GM21825 (cell line): ENCODE results near the gene CIDEB.
"Not testable (repeated sequence)": the region's sequence is repeated elsewhere in the genome, so short reads cannot be mapped to it uniquely, and the experiment has no call there.

Experiments used
- ATAC-seq: cut with Tn5 transposase; IDR thresholded peaks from one replicate; pipeline ENCODE4 v1.9.1; 2021; ENCODE audit warnings: mild to moderate bottlenecking, moderate library complexity; ENCODE audit not compliant: unreplicated experiment

The CIDEB gene

DNA sequence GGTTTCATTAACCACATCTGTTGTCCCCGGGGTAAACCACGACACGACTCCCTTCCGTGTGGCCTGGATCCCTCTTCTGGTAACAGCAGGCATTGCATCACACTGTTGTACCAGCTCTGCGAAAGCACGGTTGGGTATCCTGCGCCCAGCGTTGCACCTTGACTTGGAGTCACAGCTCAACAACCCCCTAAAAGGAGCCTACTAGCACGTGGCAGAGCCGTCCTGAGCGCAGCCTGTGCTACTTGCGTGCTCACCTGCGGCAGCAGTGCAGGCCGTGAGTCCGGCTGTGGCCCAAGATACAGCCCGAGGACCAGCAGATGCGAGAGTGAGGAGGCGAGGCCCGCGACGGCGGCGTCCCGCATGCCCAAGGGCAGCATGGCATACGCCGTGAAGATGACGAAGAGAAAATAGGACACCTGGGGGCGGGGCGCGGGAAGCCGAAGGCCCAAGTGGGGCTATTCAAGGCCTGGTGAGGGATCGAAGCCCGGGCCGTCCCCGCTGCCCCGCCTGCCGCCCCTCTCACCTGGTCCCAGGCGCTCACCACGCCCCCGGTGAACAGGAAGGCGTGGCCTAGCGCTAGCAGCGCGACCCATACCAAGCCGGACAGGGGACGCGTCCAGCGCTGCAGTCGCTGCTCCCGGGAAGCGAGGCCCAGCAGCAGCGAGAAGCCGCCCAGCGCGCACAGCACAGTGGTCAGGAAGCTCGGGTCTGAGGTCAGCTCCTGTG is 24.7 kb upstream of the CIDEB start:
- ATAC-seq: peak; percentile 82

DNA sequence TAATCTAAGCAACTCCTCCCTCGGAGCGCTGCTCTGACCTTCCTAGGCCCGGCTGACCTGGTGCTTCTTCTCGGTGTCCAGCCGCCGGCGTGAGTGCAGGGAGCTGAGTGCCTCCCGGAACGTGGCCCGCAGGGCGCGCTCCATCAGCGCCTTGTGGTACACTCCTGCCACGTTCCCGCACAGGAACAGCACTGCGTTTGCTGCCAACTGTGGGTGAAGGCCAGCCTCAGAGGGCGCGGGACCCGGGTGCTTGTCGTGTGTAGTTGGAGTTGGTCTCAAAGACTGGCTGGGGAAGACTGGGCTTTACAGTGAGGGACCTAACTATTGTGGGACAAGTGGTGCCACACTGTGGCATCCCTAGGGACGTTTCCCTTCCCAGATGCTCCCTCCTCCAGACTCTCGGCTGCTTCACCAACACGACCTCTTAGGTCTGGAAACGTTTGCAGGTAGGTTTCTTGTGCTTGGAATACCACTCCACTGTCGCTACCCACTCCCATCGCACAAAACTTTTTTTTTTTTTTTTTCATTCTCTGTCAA is 24.0 kb upstream of the CIDEB start:
- ATAC-seq: no peak

DNA sequence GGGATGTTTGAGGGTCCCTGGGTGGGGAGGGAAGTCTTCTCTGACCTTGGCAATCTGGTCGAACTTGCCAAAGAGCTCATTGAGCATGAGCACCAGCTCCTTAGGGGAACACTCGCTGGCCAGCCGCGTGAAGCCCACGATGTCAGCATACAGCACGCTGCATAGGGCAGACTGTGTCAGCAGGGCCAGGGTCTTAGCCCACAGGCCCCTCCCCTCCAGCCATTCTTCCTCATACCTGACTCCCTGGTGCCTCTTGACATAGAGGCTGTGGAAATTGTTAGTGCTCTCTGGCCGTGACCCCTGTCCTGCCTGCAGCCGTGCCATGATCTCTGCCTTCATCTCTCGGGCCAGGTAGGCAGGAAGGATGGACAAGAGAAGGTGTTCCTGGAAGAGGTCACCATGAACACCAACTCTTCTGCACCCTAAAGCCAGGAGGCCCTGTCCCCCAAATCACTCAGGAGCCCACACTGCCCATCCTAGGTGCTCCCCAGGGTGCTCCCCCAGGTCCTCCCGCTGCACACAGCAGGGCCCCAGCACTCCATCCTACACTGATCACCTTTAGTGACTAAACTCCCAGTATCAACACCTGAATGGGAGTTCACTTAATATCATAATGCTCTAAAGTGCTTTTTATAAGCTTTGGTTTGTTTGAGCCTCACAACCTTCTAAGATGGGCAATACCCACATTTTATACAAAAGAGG is 23.3 kb upstream of the CIDEB start:
- ATAC-seq: no peak

DNA sequence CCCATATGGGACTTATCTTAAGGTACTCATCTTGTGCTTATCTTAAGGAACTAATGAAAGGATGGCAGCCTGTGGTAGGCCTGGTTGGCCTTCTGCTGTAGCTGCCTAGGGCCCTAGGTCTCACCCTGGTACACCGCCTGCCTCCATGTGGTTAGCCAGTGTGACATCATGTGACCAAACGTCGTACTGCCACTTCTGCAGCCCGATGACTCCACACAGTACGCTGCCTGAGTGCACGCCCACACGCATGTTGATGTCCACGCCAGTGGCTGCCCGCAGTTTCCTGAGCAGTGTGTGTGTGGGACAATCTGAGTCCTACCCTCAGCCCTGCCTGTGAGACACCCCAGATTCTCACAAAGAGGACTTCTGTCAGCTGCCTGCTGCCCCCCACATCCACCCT is 22.0 kb upstream of the CIDEB start:
- ATAC-seq: no peak

DNA sequence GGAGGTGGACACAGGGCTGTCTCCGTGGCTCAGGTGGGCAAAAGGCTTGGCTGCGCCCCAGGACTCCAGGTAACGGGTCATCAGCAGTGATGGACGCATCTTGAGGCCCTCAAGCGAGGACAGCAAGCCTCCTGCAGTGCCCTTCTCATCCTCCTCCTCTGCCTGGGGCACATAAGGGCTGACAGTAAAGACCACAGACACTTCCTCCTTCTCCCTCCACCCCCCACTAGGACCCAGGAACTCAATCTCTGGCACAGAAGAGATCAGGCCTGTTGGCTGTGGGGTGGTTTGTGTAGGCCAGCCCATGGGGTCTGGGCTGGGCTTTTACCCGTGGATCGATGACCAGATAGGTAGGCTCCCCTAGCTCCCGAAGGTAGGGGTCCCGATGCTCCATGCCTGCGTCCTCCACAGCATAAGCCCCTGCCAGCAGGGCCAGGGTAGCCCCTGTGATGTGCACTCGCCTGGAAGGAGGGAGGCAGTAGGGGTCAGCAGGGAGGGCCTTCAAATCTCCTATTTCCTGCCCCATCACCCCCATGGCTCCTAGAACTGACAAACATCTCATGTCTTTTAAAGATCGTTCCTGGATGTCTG is 21.4 kb upstream of the CIDEB start:
- no peak for ATAC-seq

DNA sequence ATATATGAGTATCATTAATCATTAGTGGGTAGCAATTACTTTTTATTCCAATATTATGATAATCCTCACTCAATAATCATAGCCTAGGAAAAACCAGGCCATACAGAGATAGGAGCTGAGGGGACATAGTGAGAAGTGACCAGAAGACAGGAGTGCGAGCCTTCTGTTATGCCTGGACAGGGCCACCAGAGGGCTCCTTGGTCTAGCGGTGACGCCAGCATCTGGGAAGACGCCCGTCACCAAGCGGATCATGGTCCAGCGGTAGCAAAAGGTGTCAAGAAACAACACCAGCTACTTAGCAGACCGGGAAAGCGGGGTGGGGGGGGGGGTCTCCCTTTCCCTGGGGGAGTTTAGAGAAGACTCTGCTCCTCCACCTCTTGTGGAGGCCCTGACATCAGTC is 20.1 kb upstream of the CIDEB start:
- ATAC-seq: not testable (repeated sequence)

DNA sequence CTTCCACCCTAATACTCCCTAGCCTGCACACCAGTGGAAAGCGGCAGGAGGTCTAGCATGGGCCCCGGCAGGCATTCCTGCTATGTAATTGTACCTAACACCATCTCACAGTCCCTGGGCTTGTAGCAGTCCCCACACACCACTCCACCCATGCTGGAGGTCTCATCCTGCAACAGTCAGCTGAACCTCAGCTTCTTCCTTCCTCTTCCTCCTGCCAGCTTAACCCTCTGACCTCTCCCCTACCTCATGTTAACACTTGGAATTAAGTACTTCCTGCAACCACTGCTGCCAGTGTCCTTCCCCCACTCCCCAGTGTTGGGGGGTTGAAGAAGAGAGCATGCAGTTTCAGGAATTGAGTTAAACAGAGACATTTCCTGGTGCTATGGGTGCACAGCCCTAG is 19.5 kb upstream of the CIDEB start:
- ATAC-seq: no peak

DNA sequence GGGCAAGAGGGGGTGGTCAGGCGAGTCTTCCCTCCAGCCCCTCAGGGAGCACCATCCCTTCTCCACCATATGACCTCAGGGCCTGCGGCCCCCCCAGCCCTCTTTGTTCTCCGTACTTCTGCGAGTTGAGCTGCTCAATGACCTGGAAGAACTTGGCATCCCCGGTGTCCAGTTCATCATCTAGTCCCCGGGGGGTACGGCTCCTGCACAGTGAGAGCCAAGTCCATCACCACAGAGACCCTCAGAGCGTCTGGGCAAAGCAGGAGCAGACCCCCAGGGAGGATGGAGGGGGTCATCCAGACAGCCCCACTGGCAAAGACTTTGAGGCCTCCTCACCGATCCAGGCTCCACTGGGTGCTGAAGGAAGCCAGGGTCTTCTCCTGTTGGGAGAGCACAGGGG is 18.2 kb upstream of the CIDEB start:
- ATAC-seq: no peak

DNA sequence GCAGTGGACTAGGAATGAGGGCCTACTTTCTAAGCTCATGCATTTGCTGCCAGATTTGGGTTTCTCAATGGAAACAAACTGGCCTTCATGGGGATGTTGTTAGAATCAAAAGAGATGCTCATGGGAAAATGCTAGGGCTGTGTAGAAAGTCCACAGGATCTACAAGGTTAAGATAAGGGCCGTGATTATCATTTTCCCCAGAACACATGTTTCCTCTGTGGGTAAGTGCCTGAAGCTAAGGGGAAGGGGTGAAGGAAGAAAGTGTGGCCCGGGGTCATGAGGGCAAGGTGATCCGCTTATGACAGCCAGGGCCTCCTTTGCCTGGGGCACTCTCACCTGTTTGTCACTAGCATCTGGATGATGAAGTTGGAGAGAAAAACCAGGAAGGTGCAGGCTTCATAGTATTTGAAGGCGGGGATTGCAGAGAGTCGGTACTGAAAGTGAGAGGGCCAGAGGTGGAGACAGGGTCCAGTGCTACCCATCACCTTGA is 17.3 kb upstream of the CIDEB start:
- no peak for ATAC-seq

DNA sequence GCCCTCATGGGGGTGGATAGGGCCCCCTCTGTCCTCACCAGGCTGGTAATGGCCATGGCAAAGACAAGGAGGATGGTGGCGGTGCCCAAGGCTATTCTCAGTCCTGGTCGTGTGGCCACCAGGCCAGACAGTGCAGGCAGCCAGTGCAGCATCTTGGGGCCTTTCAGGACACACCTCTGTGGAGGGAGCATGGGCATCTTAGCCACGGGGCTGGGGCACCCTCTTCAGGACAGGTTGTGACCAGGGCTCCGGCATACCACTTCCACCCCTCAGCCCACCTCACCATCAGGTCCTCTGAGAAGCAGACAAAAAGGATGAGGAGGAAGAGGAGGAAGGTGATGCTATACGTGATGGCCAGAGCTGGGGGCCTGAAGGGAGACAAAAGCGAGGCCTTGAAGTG is 16.2 kb upstream of the CIDEB start:
- no peak for ATAC-seq

DNA sequence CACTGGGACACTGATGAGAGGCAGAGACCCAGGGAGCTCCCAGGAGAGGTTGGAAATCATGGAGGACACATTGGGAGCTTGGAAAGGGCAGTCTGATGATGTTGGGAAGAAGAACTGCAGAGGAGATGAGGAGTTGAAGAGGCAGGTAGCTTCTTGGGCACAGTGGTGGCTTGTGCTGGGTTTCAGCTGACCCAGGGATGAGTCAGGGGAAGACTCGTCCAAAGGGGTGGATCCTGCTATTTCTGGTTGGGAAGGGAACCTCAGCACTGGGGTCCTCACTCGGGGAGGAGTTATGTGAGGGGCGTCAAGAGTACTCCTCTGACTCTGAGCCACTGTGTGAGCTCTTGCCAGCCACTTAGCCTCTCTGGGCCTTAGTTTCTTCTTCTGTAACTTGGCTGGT is 15.6 kb upstream of the CIDEB start:
- no peak for ATAC-seq

DNA sequence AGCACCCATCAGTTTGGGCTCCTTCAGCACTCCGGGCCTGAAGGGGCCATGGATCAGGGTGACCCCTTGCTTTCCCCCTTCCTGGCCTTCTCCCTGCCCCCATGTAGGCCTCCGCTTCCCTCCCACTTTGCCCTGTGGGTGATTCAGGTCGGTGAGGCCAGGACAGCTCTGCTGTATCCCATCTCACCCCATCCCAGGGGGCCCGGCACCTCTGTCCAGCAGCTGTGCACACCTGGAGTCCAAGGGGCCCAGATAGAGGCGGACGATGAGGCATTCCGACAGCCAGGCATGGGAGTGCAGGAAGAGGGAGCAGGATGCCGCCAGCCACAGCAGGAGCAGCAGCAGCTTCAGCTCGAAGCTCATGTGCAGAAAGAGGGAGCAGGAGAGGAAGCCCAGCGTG is 14.9 kb upstream of the CIDEB start:
- ATAC-seq: no peak

DNA sequence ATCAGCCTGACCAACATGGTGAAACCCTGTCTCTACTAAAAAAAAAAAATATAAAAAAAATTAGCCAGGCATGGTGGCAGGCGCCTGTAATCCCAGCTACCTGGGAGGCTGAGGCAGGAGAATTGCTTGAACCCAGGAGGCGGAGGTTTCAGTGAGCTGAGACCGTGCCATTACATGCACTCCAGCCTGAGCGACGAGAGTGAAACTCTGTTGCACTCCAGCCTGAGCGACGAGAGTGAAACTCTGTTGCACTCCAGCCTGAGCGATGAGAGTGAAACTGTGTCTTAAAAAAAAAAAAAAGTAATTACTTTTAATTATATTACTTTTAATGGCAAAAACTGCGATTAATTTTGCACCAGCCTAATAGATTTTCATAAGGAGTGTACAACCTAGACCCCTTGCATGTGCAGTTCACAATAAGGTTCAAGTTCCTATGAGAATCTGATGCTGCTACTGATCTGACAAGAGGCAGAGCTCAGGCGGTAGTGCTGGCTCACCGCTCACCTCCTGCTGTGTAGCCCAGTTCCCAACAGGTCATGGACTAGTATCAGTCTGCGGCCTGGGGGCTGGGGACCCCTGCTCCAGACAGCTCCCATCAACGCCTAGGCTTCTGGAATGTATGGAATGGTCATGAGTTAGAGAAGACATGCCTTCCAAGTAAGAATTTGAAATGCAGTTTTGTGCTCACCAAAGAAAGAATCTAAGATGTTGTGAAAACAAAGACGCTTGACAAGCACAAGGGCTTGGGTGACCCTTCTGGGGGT is 13.6 kb upstream of the CIDEB start:
- ATAC-seq: no peak

DNA sequence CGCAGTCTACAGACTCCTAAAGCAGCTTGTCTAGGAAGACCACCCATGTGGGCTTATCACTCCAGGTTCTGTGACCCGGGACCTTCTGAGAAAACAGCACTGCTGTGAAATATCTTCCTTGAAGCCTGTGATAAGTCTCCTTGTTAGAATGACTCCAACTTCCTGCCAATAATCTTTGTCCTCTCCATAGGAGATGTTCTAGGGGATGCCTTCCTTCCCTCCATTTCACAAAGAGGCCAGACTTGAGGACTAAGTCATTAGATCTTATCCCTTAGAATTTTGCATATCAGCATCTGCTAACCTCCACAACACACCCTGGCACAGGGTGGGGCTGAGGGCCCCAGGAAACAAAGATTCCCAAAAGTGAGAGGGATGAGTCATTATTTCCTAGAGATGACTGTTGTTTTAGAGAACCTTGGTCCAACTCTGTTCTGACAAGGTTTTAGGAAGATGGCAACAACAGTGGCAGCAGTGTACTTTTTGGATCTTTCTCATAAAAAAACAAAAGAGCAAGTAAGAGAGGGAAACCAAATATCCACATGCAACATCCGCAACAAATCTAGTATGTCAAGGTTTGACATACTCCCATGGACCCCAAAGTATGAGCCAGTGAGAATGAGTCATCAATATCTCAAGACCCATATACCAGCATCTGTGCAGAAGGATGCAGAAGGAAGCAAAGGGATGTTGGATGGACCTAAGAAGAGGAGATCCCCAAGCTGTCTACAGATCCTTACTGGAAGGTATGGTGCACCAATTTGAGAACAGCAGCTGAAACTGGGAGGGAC is 9.6 kb upstream of the CIDEB start:
- ATAC-seq: no peak

DNA sequence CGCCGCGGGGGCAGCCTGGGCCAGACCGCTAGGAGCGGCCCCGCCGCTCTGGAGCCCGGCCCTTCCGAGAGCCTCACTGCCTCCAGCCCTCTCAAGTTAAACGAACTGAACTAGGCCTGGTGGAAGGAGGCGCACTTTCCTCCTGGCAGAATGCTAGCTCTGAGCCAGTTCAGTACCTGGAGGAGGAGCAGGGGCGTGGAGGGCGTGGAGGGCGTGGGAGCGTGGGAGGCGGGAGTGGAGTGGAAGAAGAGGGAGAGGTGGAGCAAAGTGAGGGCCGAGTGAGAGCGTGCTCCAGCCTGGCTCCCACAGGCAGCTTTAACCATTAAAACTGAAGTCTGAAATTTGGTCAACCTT is 8.8 kb upstream of the CIDEB start:
- ATAC-seq: no peak

DNA sequence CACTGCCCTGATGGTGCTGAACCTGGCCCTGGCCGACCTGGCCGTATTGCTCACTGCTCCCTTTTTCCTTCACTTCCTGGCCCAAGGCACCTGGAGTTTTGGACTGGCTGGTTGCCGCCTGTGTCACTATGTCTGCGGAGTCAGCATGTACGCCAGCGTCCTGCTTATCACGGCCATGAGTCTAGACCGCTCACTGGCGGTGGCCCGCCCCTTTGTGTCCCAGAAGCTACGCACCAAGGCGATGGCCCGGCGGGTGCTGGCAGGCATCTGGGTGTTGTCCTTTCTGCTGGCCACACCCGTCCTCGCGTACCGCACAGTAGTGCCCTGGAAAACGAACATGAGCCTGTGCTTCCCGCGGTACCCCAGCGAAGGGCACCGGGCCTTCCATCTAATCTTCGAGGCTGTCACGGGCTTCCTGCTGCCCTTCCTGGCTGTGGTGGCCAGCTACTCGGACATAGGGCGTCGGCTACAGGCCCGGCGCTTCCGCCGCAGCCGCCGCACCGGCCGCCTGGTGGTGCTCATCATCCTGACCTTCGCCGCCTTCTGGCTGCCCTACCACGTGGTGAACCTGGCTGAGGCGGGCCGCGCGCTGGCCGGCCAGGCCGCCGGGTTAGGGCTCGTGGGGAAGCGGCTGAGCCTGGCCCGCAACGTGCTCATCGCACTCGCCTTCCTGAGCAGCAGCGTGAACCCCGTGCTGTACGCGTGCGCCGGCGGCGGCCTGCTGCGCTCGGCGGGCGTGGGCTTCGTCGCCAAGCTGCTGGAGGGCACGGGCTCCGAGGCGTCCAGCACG is 8.2 kb upstream of the CIDEB start:
- ATAC-seq: no peak

DNA sequence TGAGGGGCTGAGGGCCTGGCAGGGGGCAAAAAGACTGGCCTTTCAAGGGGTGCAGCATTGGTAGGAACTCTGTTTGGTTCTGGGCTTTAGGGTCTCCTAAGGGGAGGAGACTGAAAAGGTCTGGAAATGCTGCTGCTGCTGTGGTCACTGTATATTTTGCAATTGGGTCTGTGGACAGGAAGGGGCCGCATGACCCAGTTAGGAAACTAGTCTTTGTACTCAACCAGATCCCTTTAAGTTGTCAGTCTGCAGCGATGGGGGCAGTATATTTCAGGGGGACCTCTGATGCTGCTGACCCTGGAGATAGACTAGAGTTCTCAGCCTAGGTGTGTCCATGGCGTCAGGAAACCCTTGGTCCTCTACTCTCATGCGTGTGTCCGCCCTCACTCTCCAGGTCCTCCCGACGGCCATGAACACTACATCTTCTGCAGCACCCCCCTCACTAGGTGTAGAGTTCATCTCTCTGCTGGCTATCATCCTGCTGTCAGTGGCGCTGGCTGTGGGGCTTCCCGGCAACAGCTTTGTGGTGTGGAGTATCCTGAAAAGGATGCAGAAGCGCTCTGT is 7.5 kb upstream of the CIDEB start:
- ATAC-seq: no peak

DNA sequence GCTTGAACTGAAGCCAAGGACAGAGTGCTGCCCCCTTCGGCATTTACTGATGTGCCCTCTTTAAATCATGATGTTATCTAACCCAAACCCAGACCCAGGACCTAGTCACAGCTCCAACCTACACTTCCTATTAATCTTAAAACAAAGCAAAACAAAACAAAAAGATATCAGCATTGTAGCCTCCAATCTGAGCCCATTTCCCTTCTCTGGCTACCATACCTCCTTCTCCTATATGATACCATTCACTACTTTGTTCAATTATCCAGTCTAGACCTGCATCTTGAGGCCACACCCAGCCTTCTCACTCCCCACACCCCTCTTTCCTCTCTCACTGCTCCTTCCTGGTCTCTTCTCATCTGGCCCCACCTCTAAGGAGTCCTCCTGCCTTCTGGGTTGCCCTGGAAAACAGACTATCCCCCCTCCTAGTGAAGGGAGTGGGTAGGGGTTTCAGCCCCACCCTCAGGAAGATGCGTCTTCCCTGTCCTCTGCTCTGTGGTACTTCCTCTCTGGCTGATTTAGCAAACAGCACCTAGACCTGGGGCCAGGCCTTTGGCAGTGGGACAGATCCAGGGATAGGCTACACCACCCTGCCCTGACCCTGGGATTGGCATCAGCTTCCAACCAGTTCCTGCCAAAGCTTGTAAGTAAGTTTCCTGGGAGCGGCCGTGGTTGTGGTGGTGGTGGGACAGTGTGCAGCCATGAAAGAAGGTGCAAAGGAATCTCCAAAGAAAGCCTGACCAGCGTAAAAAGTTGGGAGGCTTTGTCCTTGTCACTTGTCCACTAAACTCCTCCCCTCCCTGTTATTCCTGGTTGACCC is 6.8 kb upstream of the CIDEB start:
- no peak for ATAC-seq

DNA sequence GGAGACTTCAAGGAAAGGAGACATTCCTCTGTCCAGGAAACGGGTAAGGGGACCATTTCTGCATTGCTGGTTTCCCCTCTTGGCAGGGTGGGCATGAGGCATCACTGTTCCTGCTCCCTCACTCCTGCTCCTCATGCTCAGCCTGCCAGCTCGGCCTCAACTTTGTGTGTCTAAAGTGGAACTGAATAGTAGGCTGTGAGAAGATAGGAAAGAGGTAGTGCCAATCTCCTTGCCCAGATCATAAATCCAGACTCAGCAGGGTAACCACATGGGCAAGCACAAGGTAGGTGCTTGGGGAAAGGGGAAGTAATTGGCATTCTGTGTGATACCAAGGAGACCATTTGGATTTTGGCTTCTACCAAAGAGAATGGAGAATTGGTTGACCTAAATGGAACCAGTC is 6.1 kb upstream of the CIDEB start:
- no peak for ATAC-seq
